Measurements from ENCODE around the gene PLS1.

The PLS1 gene

GRCh38 chr3:142608631-142609030 lies 12.4 kb downstream of the PLS1 start:
- DNase-seq (ENCODE audit: low read depth), result no peak
- no peak for TF ChIP-seq CTCF (conservative IDR thresholded peaks at IDR 0.05; ENCODE audit: control insufficient read depth, insufficient read depth, low read depth, low read length)
- H3K4me3 ChIP-seq (ENCODE audit: control insufficient read depth, low read depth, low read length), result no peak overlapping the region

- H3K4me3 ChIP-seq (ENCODE audit: control insufficient read depth, low read depth, low read length), result no peak overlapping the region
- DNase-seq (ENCODE audit: low read depth), result no peak
- no peak for TF ChIP-seq CTCF (conservative IDR thresholded peaks at IDR 0.05; ENCODE audit: control insufficient read depth, insufficient read depth, low read depth, low read length)
Observed at GRCh38 chr3:142609136-142609535, 12.9 kb downstream of the PLS1 start.

GRCh38 chr3:142611206-142611605 lies 15.0 kb downstream of the PLS1 start:
- DNase-seq (ENCODE audit: low read depth), result no peak
- TF ChIP-seq CTCF (conservative IDR thresholded peaks at IDR 0.05; ENCODE audit: control insufficient read depth, insufficient read depth, low read depth, low read length), result no peak
- no peak overlapping the region for H3K4me3 ChIP-seq (ENCODE audit: control insufficient read depth, low read depth, low read length)

DNA sequence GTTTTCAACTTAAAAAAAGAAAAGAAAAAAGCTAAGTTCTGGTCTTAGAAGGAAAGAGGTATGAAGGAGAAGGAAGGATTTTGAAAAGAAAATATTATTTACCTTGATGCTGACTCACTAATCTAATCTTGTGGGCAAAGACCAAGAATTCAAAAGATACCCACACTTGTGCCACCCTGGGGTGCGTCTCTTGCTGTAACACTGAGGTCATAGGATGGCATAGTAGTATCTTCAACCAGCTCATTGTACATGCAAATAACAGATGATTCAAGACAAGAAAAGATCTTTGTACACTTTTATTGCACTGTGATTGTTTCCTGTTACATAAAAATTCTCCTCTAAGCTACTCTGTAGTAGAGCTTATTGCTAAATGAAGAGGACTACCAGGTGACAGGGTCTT lies 17.3 kb downstream of the PLS1 start:
- no peak overlapping the region for H3K4me3 ChIP-seq (ENCODE audit: control insufficient read depth, low read depth, low read length)
- no peak for TF ChIP-seq CTCF (conservative IDR thresholded peaks at IDR 0.05; ENCODE audit: control insufficient read depth, insufficient read depth, low read depth, low read length)
- DNase-seq (ENCODE audit: low read depth), result no peak

DNA sequence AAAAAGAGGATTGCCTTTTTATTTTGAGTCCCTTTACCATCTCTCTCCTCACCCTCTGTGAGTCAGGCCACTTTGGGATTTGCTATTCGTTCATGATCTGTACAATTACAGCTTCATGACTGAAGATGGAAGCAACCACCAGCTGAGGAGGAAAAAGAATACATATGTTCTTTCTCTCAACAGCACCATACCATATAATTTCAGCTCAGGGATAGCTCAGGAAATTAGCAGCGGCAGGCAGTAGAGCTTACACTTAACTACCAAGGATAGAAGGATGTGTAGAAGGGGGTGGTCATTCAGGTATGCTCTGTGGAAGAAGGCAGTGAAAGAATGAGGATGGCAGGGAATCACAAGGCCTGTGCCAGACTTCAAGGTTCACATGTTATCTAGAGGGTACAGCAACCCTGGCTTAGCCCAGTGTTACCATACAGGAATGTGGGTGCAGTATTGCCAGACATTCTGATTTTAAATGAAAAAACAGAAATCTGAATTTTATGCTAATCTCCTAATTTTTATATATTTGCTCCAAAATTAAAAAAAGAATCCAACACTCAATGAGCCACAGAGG lies 17.9 kb downstream of the PLS1 start:
- H3K4me3 ChIP-seq (ENCODE audit: control insufficient read depth, low read depth, low read length), result no peak overlapping the region
- TF ChIP-seq CTCF (conservative IDR thresholded peaks at IDR 0.05; ENCODE audit: control insufficient read depth, insufficient read depth, low read depth, low read length), result no peak
- DNase-seq (ENCODE audit: low read depth), result no peak

DNA sequence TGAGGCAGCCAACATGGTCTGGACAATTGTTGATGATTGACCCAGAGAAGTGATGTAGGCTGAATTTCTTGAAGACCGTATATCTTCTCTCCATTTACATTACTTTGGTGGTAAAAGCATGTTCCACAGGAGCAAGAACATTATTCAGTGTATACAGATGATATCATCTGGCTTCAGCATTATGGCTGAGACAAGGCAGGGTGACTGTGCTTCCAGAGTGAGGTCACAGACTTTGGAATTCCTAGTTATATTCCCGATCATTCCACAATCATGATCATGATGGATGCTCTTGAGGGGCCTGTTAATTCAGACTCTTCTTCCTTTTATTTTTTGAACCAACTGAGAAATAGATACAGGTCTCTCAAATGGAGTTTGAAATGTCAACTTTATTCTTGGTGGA lies 19.0 kb downstream of the PLS1 start:
- peak; percentile 5 for DNase-seq (ENCODE audit: low read depth)
- TF ChIP-seq CTCF (conservative IDR thresholded peaks at IDR 0.05; ENCODE audit: control insufficient read depth, insufficient read depth, low read depth, low read length), result no peak

GRCh38 chr3:142618917-142619461 lies 22.8 kb downstream of the PLS1 start:
- DNase-seq (ENCODE audit: low read depth), result peak; percentile 2
- no peak for TF ChIP-seq CTCF (conservative IDR thresholded peaks at IDR 0.05; ENCODE audit: control insufficient read depth, insufficient read depth, low read depth, low read length)
- H3K4me3 ChIP-seq (ENCODE audit: control insufficient read depth, low read depth, low read length), result no peak overlapping the region

More for the DNA sequence above, 19.0 kb downstream of the PLS1 start:
- no peak overlapping the region for H3K4me3 ChIP-seq (ENCODE audit: control insufficient read depth, low read depth, low read length)
